Choroid plexus epithelial cell (primary cell): ENCODE results near the gene THAP3.
A peak's percentile ranks its signal among the peaks of the same experiment; 100 is the strongest.
"Not testable (repeated sequence)": the region's sequence is repeated elsewhere in the genome, so short reads cannot be mapped to it uniquely, and the experiment has no call there.

ENCODE experiments used
- DNase-seq: peaks from one replicate; pipeline ENCODE4 v3.0.0-alpha.2; 2010; ENCODE audit warnings: low read depth
- H3K4me3 ChIP-seq: 2 replicates; pipeline ENCODE4 v1.5.1; 2011; ENCODE audit warnings: low read depth, mild to moderate bottlenecking, control low read depth, low read length, moderate library complexity
- TF ChIP-seq, protein P1 (sequence below): conservative IDR thresholded peaks from 2 replicates; pipeline ENCODE4 v1.5.1; 2011; ENCODE audit warnings: low read depth, mild to moderate bottlenecking, control low read depth, inconsistent platforms, low read length, moderate library complexity

THAP3 gene

DNA sequence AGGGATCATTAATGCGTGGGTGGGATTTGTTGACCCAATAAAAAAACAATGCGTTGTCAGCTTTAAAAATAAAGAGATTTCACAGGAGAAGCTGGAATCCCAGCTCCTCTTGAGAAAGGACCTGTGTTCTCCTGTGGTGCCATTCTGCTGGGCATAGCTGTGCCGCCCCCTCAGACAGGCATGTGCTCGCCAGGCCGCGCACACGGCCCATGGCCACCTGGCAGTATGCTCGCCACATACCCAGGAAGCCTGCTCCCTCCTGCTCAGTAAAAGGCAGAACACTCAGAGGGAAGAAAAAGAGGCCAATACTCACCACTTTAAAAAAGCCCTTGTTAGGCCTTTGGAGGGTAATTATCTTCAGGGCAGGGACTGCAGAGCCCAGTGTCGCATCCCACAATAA, 13.1 kb downstream of the THAP3 start:
- DNase-seq: no peak
- H3K4me3 ChIP-seq: no peak overlapping the region
- TF ChIP-seq, protein P1, sequence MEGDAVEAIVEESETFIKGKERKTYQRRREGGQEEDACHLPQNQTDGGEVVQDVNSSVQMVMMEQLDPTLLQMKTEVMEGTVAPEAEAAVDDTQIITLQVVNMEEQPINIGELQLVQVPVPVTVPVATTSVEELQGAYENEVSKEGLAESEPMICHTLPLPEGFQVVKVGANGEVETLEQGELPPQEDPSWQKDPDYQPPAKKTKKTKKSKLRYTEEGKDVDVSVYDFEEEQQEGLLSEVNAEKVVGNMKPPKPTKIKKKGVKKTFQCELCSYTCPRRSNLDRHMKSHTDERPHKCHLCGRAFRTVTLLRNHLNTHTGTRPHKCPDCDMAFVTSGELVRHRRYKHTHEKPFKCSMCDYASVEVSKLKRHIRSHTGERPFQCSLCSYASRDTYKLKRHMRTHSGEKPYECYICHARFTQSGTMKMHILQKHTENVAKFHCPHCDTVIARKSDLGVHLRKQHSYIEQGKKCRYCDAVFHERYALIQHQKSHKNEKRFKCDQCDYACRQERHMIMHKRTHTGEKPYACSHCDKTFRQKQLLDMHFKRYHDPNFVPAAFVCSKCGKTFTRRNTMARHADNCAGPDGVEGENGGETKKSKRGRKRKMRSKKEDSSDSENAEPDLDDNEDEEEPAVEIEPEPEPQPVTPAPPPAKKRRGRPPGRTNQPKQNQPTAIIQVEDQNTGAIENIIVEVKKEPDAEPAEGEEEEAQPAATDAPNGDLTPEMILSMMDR: no peak

DNA sequence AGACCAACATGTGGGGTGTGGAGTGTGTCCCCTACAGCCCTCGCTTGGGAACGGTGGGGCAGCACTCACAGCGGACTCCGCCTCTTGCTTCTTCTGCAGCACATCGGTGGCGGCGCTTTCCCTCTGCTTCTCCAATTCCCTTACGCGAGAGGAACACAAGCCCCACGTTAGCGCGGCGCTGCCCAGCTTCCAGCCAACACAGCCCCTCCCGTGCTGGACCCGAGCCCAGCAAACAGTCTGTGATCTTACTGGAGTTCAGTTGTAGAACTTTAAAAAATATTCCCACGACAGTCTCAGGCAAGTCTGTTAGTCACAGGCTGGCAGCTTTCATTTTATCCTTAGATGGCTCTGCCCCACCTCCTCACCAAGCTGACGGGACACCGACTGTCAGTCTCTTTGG, 13.6 kb downstream of the THAP3 start:
- TF ChIP-seq, protein P1: no peak
- no peak for DNase-seq
- no peak overlapping the region for H3K4me3 ChIP-seq

DNA sequence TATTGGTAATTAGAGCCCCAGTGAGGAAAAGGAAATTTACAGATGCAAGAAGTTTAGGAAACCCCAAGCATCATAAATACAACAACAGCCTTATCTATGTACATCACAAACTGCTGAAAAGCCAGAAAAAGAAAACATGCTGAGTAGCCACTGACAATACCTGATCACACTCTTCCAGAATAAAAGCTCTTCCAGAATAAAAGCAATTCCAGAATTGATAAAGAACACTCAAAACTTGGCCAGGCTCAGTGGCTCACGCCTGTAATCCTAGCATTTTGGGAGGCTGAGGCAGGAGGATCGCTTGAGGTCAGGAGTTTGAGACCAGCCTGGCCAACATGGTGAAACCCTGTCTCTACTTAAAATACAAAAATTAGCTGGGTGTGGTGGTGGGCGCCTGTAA, 16.2 kb downstream of the THAP3 start:
- H3K4me3 ChIP-seq, DNase-seq: not testable (repeated sequence)

DNA sequence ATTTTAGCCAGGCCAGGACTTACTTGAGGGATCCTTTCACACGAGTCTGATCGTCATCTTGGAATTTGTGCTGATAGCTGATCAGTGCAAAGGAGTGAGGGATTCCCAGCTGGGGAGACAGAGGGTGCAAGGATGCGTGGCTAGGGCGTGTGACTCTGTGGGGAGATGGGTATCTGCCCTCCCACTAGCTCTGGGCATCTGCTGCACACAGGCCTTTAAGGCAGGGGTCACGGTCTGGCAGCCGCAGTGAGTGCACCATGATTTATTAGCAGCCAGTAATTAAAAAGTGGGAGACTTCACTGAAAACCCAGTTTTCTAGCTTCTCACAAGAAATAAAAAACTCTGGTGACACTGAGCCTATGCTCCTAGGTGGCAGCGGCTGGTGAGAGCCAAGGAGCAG, 20.4 kb downstream of the THAP3 start:
- TF ChIP-seq, protein P1: no peak
- no peak overlapping the region for H3K4me3 ChIP-seq

DNA sequence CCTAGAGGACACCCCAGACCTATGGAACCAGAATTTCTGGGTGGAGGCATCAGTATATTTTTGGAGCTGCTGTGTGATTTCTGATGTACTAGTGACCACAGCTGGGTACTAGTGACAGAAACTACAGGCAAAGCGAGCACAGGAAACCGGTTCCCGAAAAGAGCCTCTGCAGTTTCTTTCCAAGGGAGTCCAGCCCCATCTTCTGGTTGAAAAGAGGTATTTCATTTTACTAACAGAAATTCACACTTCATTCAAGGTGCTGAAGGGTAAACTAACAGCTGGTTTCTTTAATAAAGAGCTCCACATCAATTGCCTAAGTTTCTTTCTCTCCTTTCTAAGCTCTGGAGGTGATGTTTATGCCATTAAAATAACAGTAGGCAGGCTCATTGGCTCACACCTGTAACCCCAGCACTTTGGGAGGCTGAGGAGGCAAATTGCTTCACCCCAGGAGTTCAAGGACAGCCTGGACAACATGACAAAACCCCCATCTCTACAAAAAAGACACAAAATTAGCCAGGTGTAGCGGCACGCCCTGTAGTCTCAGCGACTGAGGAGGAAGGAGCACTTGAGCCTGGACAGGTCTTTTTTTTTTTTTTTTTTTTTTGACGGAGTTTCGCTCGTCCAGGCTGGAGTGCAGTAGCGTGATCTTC, 22.0 kb downstream of the THAP3 start:
- no peak overlapping the region for H3K4me3 ChIP-seq
- TF ChIP-seq, protein P1: peak; percentile 71
- peak; percentile 75 for DNase-seq

More for the DNA sequence above, 20.4 kb downstream of the THAP3 start:
- DNase-seq: no peak

DNA sequence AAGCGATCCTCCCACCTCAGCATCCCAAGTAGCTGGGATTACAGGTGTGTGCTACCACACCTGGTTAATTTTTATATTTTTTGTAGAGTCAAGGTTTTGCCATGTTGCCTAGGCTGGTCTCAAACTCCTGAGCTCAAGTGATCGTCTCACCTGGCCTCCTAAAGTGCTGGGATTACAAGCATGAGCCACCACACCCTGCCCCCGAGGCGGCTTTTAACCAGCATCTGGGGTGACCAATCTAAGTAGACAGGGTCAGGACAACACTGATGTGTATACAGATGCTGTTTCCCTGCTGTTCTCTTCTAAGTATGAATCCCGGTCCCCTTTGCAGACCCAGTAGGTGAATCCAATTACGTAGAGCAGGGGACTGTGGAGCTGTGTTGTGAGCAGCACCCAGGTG, 23.9 kb downstream of the THAP3 start:
- DNase-seq: no peak
- TF ChIP-seq, protein P1: no peak
- H3K4me3 ChIP-seq: no peak overlapping the region

DNA sequence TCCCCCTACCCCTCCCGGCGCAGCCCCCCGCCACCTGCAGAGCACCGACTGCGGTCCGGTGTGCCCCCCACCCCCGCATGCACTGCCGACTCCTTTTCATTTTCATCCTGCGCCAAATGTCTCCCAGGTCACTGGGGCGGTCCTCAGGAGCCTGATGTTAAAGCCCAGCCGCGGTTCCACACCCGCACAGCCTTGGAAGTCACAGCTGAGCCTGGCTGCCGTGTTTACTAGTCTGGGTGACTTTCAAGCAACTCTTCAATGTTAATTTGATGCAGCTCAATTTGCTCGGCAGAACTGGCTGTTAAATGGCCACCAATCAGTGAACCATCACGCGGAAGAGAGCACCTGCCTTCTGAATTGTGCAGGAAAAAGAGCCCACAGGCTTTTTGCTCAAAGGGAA, 27.2 kb downstream of the THAP3 start:
- no peak overlapping the region for H3K4me3 ChIP-seq
- TF ChIP-seq, protein P1: no peak
- no peak for DNase-seq
